Activated CD8-positive, alpha-beta T cell treated with anti-CD3 and anti-CD28 coated beads for 36 hours (primary cell): ENCODE data around the gene IPP. TPM values are rescaled to one million over a fixed set of nuclear protein-coding genes. Genes with fewer than 3 reads are reported as not detected.
"Not testable (repeated sequence)": the region's sequence is repeated elsewhere in the genome, so short reads cannot be mapped to it uniquely, and the experiment has no call there.

Experiments
- ATAC-seq: fragments of 200-7000 bp; cut with Tn5 transposase; one replicate; pipeline ENCODE4 v1.10.0; 2021; ENCODE audit warnings: mild to moderate bottlenecking, moderate library complexity
- CTCF ChIA-PET: fragments of 350-600 bp; sonication (Branson Sonifier 250); formaldehyde crosslinking; loops from one replicate; lab custom pipeline; 2021; ENCODE audit warnings: antibody characterized with exemption; lab: Charles Lee
- POLR2A ChIA-PET: fragments of 350-600 bp; sonication (Branson Sonifier 250); formaldehyde crosslinking; loops from one replicate; lab custom pipeline; 2021; ENCODE audit warnings: antibody characterized with exemption; lab: Charles Lee
- DNase-seq: peaks from one replicate; pipeline ENCODE4 v3.0.0-alpha.2; 2020
- H3K27ac Mint-ChIP-seq: one replicate; pipeline ENCODE4 v1.8.0; 2021; ENCODE audit warnings: mild to moderate bottlenecking, mixed read lengths
- H3K27me3 Mint-ChIP-seq: one replicate; pipeline ENCODE4 v1.8.0; 2021; ENCODE audit warnings: mixed read lengths
- H3K36me3 Mint-ChIP-seq: one replicate; pipeline ENCODE4 v1.8.0; 2021; ENCODE audit warnings: low read depth, mixed read lengths
- H3K4me1 Mint-ChIP-seq: one replicate; pipeline ENCODE4 v1.8.0; 2021; ENCODE audit warnings: low read depth, mixed read lengths
- H3K4me3 Mint-ChIP-seq: one replicate; pipeline ENCODE4 v1.8.0; 2021; ENCODE audit warnings: mild to moderate bottlenecking, moderate library complexity, mixed read lengths
- H3K9me3 Mint-ChIP-seq: one replicate; pipeline ENCODE4 v1.8.0; 2021; ENCODE audit warnings: mixed read lengths
- intact Hi-C: fragments of 100-400 bp; cut with micrococcal nuclease; formaldehyde crosslinking; loops from one replicate; pipeline ENCODE4 v1.10.0; 2022
- total RNA-seq, 2 experiments: library from RNA; stranded (reverse); gene quantifications; one replicate each; pipeline ENCODE4 v1.2.3, GENCODE V29; 2021
- TF ChIP-seq, protein P1 (sequence below): fragments of 200-600 bp; IDR thresholded peaks from one replicate; pipeline ENCODE4 v1.8.0; 2022; ENCODE audit warnings: antibody characterized with exemption, mild to moderate bottlenecking

IPP gene
- total RNA-seq, 2 experiments from 2014 or later, result 14.7 to 16.7 TPM

DNA sequence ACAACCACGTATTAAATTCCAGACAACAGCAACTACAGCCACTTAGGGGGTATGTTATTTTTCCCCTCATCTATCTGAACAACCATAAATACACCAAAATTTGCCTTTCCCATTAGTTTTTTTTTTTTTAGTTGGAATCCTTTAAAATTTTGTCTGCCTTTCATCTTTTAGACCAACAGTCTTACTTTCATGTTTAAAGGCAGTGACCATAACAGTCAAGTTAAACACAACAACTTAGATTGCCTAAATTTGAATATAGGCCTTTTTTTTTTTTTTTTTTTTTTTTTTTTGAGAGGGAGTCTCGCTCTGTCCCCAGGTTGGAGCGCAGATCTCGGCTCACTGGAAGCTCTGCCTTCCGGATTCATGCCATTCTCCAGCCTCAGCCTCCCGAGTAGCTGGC is 67.5 kb downstream of the IPP start:
- intact Hi-C loops, result no loop called here
- DNase-seq, result no peak
- H3K27me3 Mint-ChIP-seq, result no peaks in the 10 kb centered on the region
- ChIA-PET POLR2A (interaction anchor here (1.3 to 1.4 kb wide), 2 partner anchors 15 to 28 kb away, joined by 3 read pairs; no protein-coding TSS in a partner anchor), CTCF (interaction anchor here (2.2 kb wide), 1 partner anchor 11 kb away, joined by 8 read pairs; no protein-coding TSS in a partner anchor)
- TF ChIP-seq, protein P1, sequence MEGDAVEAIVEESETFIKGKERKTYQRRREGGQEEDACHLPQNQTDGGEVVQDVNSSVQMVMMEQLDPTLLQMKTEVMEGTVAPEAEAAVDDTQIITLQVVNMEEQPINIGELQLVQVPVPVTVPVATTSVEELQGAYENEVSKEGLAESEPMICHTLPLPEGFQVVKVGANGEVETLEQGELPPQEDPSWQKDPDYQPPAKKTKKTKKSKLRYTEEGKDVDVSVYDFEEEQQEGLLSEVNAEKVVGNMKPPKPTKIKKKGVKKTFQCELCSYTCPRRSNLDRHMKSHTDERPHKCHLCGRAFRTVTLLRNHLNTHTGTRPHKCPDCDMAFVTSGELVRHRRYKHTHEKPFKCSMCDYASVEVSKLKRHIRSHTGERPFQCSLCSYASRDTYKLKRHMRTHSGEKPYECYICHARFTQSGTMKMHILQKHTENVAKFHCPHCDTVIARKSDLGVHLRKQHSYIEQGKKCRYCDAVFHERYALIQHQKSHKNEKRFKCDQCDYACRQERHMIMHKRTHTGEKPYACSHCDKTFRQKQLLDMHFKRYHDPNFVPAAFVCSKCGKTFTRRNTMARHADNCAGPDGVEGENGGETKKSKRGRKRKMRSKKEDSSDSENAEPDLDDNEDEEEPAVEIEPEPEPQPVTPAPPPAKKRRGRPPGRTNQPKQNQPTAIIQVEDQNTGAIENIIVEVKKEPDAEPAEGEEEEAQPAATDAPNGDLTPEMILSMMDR, result no peak
- H3K4me3 Mint-ChIP-seq, result no peak overlapping the region
- no peak overlapping the region for H3K27ac Mint-ChIP-seq
- no peak for ATAC-seq
- peaks cover 54% of the 10 kb centered on the region for H3K4me1 Mint-ChIP-seq
- peaks cover 19% of the 10 kb centered on the region for H3K36me3 Mint-ChIP-seq
- H3K9me3 Mint-ChIP-seq, result no peaks in the 10 kb centered on the region

DNA sequence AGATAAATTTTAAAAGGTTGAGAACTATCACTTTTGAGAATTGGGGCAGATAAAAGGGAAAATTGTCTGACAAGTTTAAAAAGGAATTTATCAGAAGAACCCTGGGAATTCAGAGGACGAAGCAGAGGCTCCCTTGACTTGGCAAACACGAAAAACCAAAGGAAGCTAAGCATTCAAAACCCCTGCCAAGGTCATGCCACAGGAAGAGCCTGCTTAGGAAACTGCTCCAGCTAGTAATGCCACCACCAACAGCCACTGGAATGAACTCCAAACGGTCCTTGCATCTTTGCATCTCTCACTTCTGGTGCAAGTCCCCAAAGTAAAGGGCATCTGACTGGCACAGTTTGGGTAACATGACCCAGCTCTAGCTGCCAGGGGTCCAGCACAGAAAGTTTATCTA is 71.3 kb downstream of the IPP start:
- Mint-ChIP-seq H3K27me3 (no peaks in the 10 kb centered on the region), H3K4me3 (no peak overlapping the region), H3K4me1 (peaks cover 66% of the 10 kb centered on the region), H3K27ac (no peak overlapping the region), H3K36me3 (peaks cover 7% of the 10 kb centered on the region), H3K9me3 (no peaks in the 10 kb centered on the region)
- DNase-seq (no peak), ATAC-seq (no peak)
- ChIA-PET CTCF (interaction anchor here (0.8 kb wide), 1 partner anchor 22 kb away, joined by 3 read pairs; no protein-coding TSS in a partner anchor), POLR2A (interaction anchor here (1.0 kb wide), 1 partner anchor 11 kb away, joined by 5 read pairs; no protein-coding TSS in a partner anchor)
- intact Hi-C loops, result no loop called here
- TF ChIP-seq, protein P1, result no peak

GRCh38 chr1:45678489-45678888 is 72.0 kb downstream of the IPP start:
- ATAC-seq, result no peak
- Mint-ChIP-seq H3K27ac (no peak overlapping the region), H3K36me3 (peaks cover 7% of the 10 kb centered on the region), H3K9me3 (no peaks in the 10 kb centered on the region), H3K4me3 (no peak overlapping the region), H3K4me1 (peaks cover 71% of the 10 kb centered on the region), H3K27me3 (no peaks in the 10 kb centered on the region)
- TF ChIP-seq, protein P1, result no peak
- DNase-seq, result no peak
- ChIA-PET POLR2A (interaction anchor here (0.5 to 1.5 kb wide), 4 partner anchors 10 to 157 kb away, joined by 3 to 8 read pairs (median 5); partner anchors contain the start of gene TMEM69), CTCF (interaction anchor here (0.8 kb wide), 2 partner anchors 21 to 23 kb away, joined by 3 to 4 read pairs; no protein-coding TSS in a partner anchor)
- intact Hi-C loops, result no loop called here

GRCh38 chr1:45677751-45678245 is 72.7 kb downstream of the IPP start:
- ChIA-PET POLR2A (interaction anchor here (1.0 to 1.9 kb wide), 4 partner anchors 8 to 157 kb away, joined by 3 to 8 read pairs (median 6); partner anchors contain the start of genes GPBP1L1 and TMEM69), CTCF (interaction anchor here (0.8 to 1.2 kb wide), 2 partner anchors 8 to 23 kb away, joined by 3 to 4 read pairs; partner anchors contain the start of gene GPBP1L1)
- H3K9me3 Mint-ChIP-seq, result no peaks in the 10 kb centered on the region
- no peak for DNase-seq
- H3K36me3 Mint-ChIP-seq, result peaks cover 10% of the 10 kb centered on the region
- H3K4me1 Mint-ChIP-seq, result peaks cover 75% of the 10 kb centered on the region
- no peak overlapping the region for H3K27ac Mint-ChIP-seq
- TF ChIP-seq, protein P1, result no peak
- H3K27me3 Mint-ChIP-seq, result no peaks in the 10 kb centered on the region
- H3K4me3 Mint-ChIP-seq, result no peak overlapping the region
- intact Hi-C loops, result no loop called here
- ATAC-seq, result no peak

DNA sequence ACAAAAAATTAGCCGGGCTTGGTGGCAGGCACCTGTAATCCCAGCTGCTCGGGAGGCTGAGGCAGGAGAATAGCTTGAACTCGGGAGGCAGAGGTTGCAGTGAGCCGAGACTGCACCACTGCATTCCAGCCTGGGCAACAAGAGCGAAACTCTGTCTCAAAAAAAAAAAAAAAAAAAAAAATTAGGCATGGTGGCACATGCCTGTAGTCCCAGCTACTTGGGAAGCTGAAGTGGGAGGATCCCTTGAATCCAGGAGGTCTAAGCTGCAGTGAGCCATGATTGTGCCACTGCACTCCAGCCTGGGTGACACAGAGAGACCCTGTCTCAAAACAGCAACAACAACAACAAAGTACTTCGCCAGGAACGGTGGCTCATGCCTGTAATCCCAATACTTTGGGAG is 73.9 kb downstream of the IPP start:
- H3K9me3 Mint-ChIP-seq, H3K27me3 Mint-ChIP-seq, DNase-seq, H3K4me3 Mint-ChIP-seq, ATAC-seq, H3K27ac Mint-ChIP-seq, intact Hi-C loops: not testable (repeated sequence)
- Mint-ChIP-seq H3K36me3 (peaks cover 10% of the 10 kb centered on the region), H3K4me1 (peaks cover 68% of the 10 kb centered on the region)
- ChIA-PET POLR2A (interaction anchor here (1.9 kb wide), 1 partner anchor 9 kb away, joined by 7 read pairs; the partner anchor contains the start of gene GPBP1L1), CTCF (interaction anchor here (1.2 kb wide), 1 partner anchor 9 kb away, joined by 3 read pairs; the partner anchor contains the start of gene GPBP1L1)
